ENCODE results near the gene ZNF606. TPM values are rescaled to one million over a fixed set of nuclear protein-coding genes. Genes with fewer than 3 reads are reported as not detected.

ZNF606 gene
- 10 to 100 TPM; 25.8 to 34.7 TPM for total RNA-seq
- polyA plus RNA-seq (2013, experiment 1 of 2): 22.0 TPM
- 21.2 TPM for polyA plus RNA-seq (2013, experiment 2 of 2)
- long read RNA-seq, experiment 1, partial matches to known transcripts: 8 of 11 reads
- long read RNA-seq, experiment 1, other reads (novel, unspliced or antisense): 0 of 11 reads
- long read RNA-seq, experiment 2, full-length matches to known transcripts: 31 of 40 reads
- long read RNA-seq, experiment 2, partial matches to known transcripts: 0 of 40 reads
- long read RNA-seq, experiment 2, other reads (novel, unspliced or antisense): 9 of 40 reads
- long read RNA-seq, experiment 3, full-length matches to known transcripts: 56 of 67 reads
- long read RNA-seq, experiment 3, partial matches to known transcripts: 2 of 67 reads
- long read RNA-seq, experiment 3, other reads (novel, unspliced or antisense): 9 of 67 reads
- long read RNA-seq, experiment 4, partial matches to known transcripts: 1 of 2 reads
- long read RNA-seq, experiment 4, other reads (novel, unspliced or antisense): 0 of 2 reads

DNA sequence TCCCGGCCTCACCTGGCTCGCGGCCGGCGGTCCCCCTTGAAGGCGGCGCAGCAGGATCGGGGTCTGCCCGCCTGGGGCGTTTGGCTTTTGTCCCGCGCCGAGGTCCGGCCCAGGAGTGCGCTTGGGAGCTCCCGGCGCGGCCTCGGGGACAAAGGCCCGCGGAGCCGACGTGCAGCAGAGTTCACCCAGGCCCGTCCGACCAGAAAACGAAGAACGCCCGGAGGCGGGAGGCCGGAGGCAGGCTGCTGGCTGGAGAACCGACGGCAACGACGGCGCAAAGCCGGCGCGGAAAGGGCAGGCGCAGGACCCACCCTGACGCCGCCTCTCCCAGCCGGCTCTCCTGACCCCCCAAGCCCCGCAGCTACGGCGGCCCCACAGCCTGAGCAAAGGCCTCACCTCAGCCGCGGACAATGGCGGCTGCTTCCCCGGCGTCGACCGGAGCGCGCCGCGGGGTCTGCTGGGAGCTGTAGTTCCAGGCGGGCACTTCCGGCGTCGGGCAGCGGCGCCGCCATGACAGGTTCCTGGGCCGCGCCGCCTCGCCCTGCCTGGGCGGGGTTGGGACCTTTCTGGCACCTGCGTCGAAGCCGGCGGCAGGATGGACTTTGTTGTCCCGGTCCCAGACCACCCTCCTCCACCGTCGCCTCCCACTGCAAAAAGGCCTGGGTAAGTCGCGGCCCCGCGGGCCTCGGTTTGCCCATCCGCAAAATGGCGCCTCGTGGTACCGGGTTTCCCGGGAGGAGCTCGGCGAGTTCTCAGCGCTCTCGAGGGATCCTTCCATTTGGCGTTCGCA lies at the start of gene ZNF606:
Gene ZNF606 (minus strand): TSS at position 437 of the 790 bp plus-strand sequence. CDS start 1,501 bp downstream, outside the sequence.
- peak; percentile 95 for DNase-seq
- no peaks in the 10 kb centered on the region for H3K27me3 Mint-ChIP-seq (ENCODE audit: insufficient read depth)
- H3K9me3 Mint-ChIP-seq: peaks cover 48% of the 10 kb centered on the region

DNA sequence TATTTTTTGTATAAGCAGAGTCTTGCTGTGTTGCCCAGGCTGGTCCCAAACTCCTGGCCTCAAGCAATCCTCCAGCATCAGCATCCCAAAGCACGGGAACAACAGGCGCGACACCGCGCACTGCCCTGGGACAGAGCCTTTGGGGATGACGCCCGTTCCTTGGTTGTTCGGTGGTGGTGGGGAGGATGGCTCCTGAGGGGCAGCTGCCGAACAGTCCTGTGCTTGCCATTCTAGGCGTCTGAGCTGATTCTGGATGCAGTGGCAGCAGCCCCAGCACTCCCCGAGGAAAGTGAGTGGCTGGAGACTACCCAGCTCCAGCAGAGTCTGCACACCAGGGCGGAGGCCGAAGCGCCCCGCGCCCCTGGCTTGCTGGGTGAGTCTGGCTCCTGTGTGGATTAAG lies 49.6 kb upstream of the ZNF606 start:
- no peaks in the 10 kb centered on the region for H3K27me3 ChIP-seq (ENCODE audit: control insufficient read depth, insufficient read depth, low read length, poor library complexity, severe bottlenecking)
- H3K27ac ChIP-seq (ENCODE audit: low read depth, low read length): no peak overlapping the region
- peaks cover 12% of the 10 kb centered on the region for H3K9me3 ChIP-seq (ENCODE audit: control insufficient read depth, low read length)
- peaks cover 13% of the 10 kb centered on the region for H3K36me3 Mint-ChIP-seq (ENCODE audit: low read depth)
- TF ChIP-seq, protein P1, sequence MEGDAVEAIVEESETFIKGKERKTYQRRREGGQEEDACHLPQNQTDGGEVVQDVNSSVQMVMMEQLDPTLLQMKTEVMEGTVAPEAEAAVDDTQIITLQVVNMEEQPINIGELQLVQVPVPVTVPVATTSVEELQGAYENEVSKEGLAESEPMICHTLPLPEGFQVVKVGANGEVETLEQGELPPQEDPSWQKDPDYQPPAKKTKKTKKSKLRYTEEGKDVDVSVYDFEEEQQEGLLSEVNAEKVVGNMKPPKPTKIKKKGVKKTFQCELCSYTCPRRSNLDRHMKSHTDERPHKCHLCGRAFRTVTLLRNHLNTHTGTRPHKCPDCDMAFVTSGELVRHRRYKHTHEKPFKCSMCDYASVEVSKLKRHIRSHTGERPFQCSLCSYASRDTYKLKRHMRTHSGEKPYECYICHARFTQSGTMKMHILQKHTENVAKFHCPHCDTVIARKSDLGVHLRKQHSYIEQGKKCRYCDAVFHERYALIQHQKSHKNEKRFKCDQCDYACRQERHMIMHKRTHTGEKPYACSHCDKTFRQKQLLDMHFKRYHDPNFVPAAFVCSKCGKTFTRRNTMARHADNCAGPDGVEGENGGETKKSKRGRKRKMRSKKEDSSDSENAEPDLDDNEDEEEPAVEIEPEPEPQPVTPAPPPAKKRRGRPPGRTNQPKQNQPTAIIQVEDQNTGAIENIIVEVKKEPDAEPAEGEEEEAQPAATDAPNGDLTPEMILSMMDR (conservative IDR thresholded peaks at IDR 0.05): no peak
- no peak overlapping the region for H3K4me3 ChIP-seq (ENCODE audit: low read length)
- no peak overlapping the region for H3K9ac ChIP-seq (ENCODE audit: extremely low read depth, low read length, poor library complexity, severe bottlenecking)
- DNase-seq: no peak
- 91 to 93% methylated on average over 3 to 16 of the region's 16 CpGs for WGBS, 2 experiments (ENCODE audit: insufficient coverage in 1 of 2, insufficient read length in 1 of 2)
- H3K36me3 ChIP-seq (ENCODE audit: control insufficient read depth, insufficient read depth, low read length): no peaks in the 10 kb centered on the region
- H3K4me1 ChIP-seq (ENCODE audit: control insufficient read depth, insufficient read depth, low read length): no peaks in the 10 kb centered on the region
- H3K9me3 Mint-ChIP-seq: peaks cover 82% of the 10 kb centered on the region
- no peak overlapping the region for H3K4me3 Mint-ChIP-seq
- H3K4me1 Mint-ChIP-seq: no peaks in the 10 kb centered on the region
- H3K27ac Mint-ChIP-seq: no peak overlapping the region
- peaks cover 28% of the 10 kb centered on the region for H3K27me3 Mint-ChIP-seq (ENCODE audit: insufficient read depth)

More for the DNA sequence above, at the start of gene ZNF606:
- 1 to 4% methylated on average over 31 to 91 of the region's 91 CpGs for WGBS, 2 experiments (ENCODE audit: insufficient coverage in 1 of 2, insufficient read length in 1 of 2)
- Histone ChIP-seq H3K27me3 (ENCODE audit: control insufficient read depth, insufficient read depth, low read length, poor library complexity, severe bottlenecking) (no peaks in the 10 kb centered on the region), H3K9ac (ENCODE audit: extremely low read depth, low read length, poor library complexity, severe bottlenecking) (peak within 1 kb of the TSS; percentile 93), H3K36me3 (ENCODE audit: control insufficient read depth, insufficient read depth, low read length) (peaks cover 80% of the 10 kb centered on the region), H3K27ac (ENCODE audit: low read depth, low read length) (peak within 1 kb of the TSS; percentile 90), H3K9me3 (ENCODE audit: control insufficient read depth, low read length) (peaks cover 90% of the 10 kb centered on the region), H3K4me3 (ENCODE audit: low read length) (peak within 1 kb of the TSS; percentile 99), H3K4me1 (ENCODE audit: control insufficient read depth, insufficient read depth, low read length) (no peaks in the 10 kb centered on the region)
- H3K4me1 Mint-ChIP-seq: peaks cover 7% of the 10 kb centered on the region
- peak within 1 kb of the TSS; percentile 90 for H3K4me3 Mint-ChIP-seq
- TF ChIP-seq, protein P1 (conservative IDR thresholded peaks at IDR 0.05): no peak
- peak within 1 kb of the TSS; percentile 92 for H3K27ac Mint-ChIP-seq
- H3K36me3 Mint-ChIP-seq (ENCODE audit: low read depth): peaks cover 85% of the 10 kb centered on the region

GRCh38 chr19:58047672-58048071 lies 45.1 kb upstream of the ZNF606 start:
- no peaks in the 10 kb centered on the region for H3K4me1 Mint-ChIP-seq
- TF ChIP-seq, protein P1 (conservative IDR thresholded peaks at IDR 0.05): no peak
- Histone ChIP-seq H3K36me3 (ENCODE audit: control insufficient read depth, insufficient read depth, low read length) (no peaks in the 10 kb centered on the region), H3K27ac (ENCODE audit: low read depth, low read length) (no peak overlapping the region), H3K4me3 (ENCODE audit: low read length) (no peak overlapping the region), H3K9me3 (ENCODE audit: control insufficient read depth, low read length) (peaks cover 12% of the 10 kb centered on the region), H3K9ac (ENCODE audit: extremely low read depth, low read length, poor library complexity, severe bottlenecking) (no peak overlapping the region), H3K27me3 (ENCODE audit: control insufficient read depth, insufficient read depth, low read length, poor library complexity, severe bottlenecking) (no peaks in the 10 kb centered on the region), H3K4me1 (ENCODE audit: control insufficient read depth, insufficient read depth, low read length) (no peaks in the 10 kb centered on the region)
- 81 to 84% methylated on average over 10 to 12 of the region's 12 CpGs for WGBS, 2 experiments (ENCODE audit: insufficient coverage in 1 of 2, insufficient read length in 1 of 2)
- no peak for DNase-seq
- H3K4me3 Mint-ChIP-seq: no peak overlapping the region
- no peak overlapping the region for H3K27ac Mint-ChIP-seq
- H3K9me3 Mint-ChIP-seq: peaks cover 88% of the 10 kb centered on the region
- peaks cover 12% of the 10 kb centered on the region for H3K36me3 Mint-ChIP-seq (ENCODE audit: low read depth)
- peaks cover 37% of the 10 kb centered on the region for H3K27me3 Mint-ChIP-seq (ENCODE audit: insufficient read depth)
